ENCODE data around the gene UBE4B. TPM values are rescaled to one million over a fixed set of nuclear protein-coding genes. Genes with fewer than 3 reads are reported as not detected.

The UBE4B gene
- total RNA-seq, 1 experiment from 2014 or later = 80.8 TPM

- TF ChIP-seq OVOL2 (CRISPR knock-in tag; IDR thresholded peaks at IDR 0.05; ENCODE audit: borderline replicate concordance) (no peak), ETV6 (CRISPR knock-in tag; IDR thresholded peaks at IDR 0.05) (peak; percentile 88), ZNF396 (CRISPR knock-in tag; IDR thresholded peaks at IDR 0.05; ENCODE audit: borderline replicate concordance) (no peak), PREB (CRISPR knock-in tag; IDR thresholded peaks at IDR 0.05; ENCODE audit: borderline replicate concordance) (no peak), JAZF1 (CRISPR knock-in tag; IDR thresholded peaks at IDR 0.05) (no peak), ATF6 (CRISPR knock-in tag; IDR thresholded peaks at IDR 0.05) (no peak), CREM (CRISPR knock-in tag; IDR thresholded peaks at IDR 0.05) (peak; percentile 89), ZMAT4 (CRISPR knock-in tag; IDR thresholded peaks at IDR 0.05) (no peak), NFE2L1 (CRISPR knock-in tag; IDR thresholded peaks at IDR 0.05) (no peak), ZNF219 (CRISPR knock-in tag; IDR thresholded peaks at IDR 0.05; ENCODE audit: borderline replicate concordance) (no peak; the same call in 1 of the 2 replicates), ARID4B (CRISPR knock-in tag; IDR thresholded peaks at IDR 0.05; ENCODE audit: borderline replicate concordance) (peak; percentile 44; the same call in 1 of the 2 replicates), ZSCAN18 (CRISPR knock-in tag; IDR thresholded peaks at IDR 0.05) (no peak), IRF2 (CRISPR knock-in tag; IDR thresholded peaks at IDR 0.05; ENCODE audit: borderline replicate concordance, low read depth) (no peak), TEAD1 (CRISPR knock-in tag; IDR thresholded peaks at IDR 0.05) (no peak; the same call in 1 of the 2 replicates), ELF4 (CRISPR knock-in tag; IDR thresholded peaks at IDR 0.05; ENCODE audit: low read depth) (no peak), ATF3 (CRISPR knock-in tag; conservative IDR thresholded peaks at IDR 0.05) (no peak), AFF4 (CRISPR knock-in tag; IDR thresholded peaks at IDR 0.05; ENCODE audit: borderline replicate concordance) (no peak), ATF1 (CRISPR knock-in tag; IDR thresholded peaks at IDR 0.05) (no peak), TEAD4 (CRISPR knock-in tag; IDR thresholded peaks at IDR 0.05) (no peak), GABPB1 (CRISPR knock-in tag; IDR thresholded peaks at IDR 0.05) (0 out of 2 replicates have a peak, but pooled peaks have one; percentile 49), CTCF (IDR thresholded peaks at IDR 0.05) (peak; percentile 92), NR1H2 (CRISPR knock-in tag; IDR thresholded peaks at IDR 0.05) (no peak), ZNF671 (CRISPR knock-in tag; IDR thresholded peaks at IDR 0.05) (no peak)
Measured at GRCh38 chr1:10209905-10210810, 177.4 kb downstream of the UBE4B start, which contains the start of gene KIF1B (continued).

Data from WTC11 (cell line).